ENCODE measurements around the gene ZNF664. TPM values are rescaled to one million over a fixed set of nuclear protein-coding genes. Genes with fewer than 3 reads are reported as not detected.

The ZNF664 gene
- total and polyA plus RNA-seq, 2 of the 4 experiments (the other 2 are of a cell fraction): 29.9 to 32.6 TPM

DNA sequence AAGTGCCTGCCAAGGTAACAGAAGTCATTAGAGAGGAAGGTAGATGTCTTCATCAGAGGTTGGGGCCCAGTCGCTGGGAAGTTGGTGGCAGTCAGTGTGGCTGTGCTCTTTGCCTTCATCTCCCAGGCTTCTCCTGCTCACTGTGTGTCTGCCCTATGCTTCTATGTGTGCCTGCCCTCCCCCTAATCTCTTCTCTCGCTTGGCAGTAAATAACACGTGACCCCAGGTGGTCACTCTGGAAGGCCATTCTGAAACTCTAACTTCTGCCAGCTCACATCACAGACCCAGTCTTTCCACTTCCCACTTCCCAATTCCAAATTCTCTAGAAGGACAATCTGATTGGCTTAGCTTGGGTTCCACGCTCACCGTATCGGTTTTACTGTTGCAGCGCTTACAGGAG lies 9.3 kb downstream of the ZNF664 start:
- Histone ChIP-seq H2BK20ac (ENCODE audit: low read depth, low read length) (no peak overlapping the region), H2AFZ (replicated peaks; ENCODE audit: low read length, poor library complexity) (no peak overlapping the region), H3K14ac (replicated peaks; ENCODE audit: low read depth, low read length) (no peak overlapping the region), H3K27me3 (ENCODE audit: control insufficient read depth, insufficient read depth, low read length) (no peaks in the 10 kb centered on the region), H3K18ac (ENCODE audit: low read depth, low read length) (no peak overlapping the region), H3K36me3 (ENCODE audit: control insufficient read depth, insufficient read depth, low read length) (peaks cover 8% of the 10 kb centered on the region), H4K5ac (ENCODE audit: low read depth, low read length) (no peak overlapping the region), H2AK9ac (replicated peaks; ENCODE audit: low read depth, low read length, poor library complexity) (no peak overlapping the region), H4K8ac (ENCODE audit: low read depth in 2 of 2, low read length in 2 of 2) (no peak overlapping the region), H3K4me2 (ENCODE audit: low read depth, low read length) (no peak overlapping the region), H3K4me3 (ENCODE audit: insufficient read depth, low read depth, low read length) (no peak overlapping the region), H3K9ac (ENCODE audit: low read depth, low read length) (no peak overlapping the region), H4K20me1 (ENCODE audit: insufficient read depth, low read length) (peaks cover 28% of the 10 kb centered on the region; the same call in 1 of the 2 replicates), H3K4me1 (ENCODE audit: control insufficient read depth, insufficient read depth, low read length) (no peaks in the 10 kb centered on the region; the same call in 1 of the 2 replicates), H3K56ac (ENCODE audit: extremely low read depth, insufficient read depth, low read length) (no peak overlapping the region), H2AK5ac (ENCODE audit: low read depth, low read length) (no peak overlapping the region), H3K9me1 (ENCODE audit: insufficient read depth, low read length) (no peaks in the 10 kb centered on the region), H2BK15ac (ENCODE audit: low read depth, low read length) (no peak overlapping the region), H3K23ac (ENCODE audit: low read depth, low read length) (no peak overlapping the region), H2BK5ac (ENCODE audit: low read depth, low read length, poor library complexity, severe bottlenecking) (no peak overlapping the region), H3K79me1 (ENCODE audit: low read depth in 1 of 2, low read length in 2 of 2) (peaks cover 25 to 46% of the 10 kb centered on the region in 2 experiments), H3K9me3 (ENCODE audit: control insufficient read depth, insufficient read depth, low read length) (no peaks in the 10 kb centered on the region), H3K4ac (ENCODE audit: low read depth, low read length) (no peak overlapping the region), H2BK120ac (ENCODE audit: low read depth, low read length) (no peak overlapping the region), H4K91ac (ENCODE audit: insufficient read depth, low read depth, low read length) (no peak overlapping the region), H3K27ac (ENCODE audit: insufficient read depth, low read length) (no peak overlapping the region)
- BruUV-seq (replicated peaks): no TSS peak
- TF ChIP-seq CEBPB (IDR thresholded peaks at IDR 0.05; ENCODE audit: low read depth, low read length) (no peak), FOS (IDR thresholded peaks at IDR 0.05; ENCODE audit: low read depth, low read length) (no peak)
- TF ChIP-seq, protein P1, sequence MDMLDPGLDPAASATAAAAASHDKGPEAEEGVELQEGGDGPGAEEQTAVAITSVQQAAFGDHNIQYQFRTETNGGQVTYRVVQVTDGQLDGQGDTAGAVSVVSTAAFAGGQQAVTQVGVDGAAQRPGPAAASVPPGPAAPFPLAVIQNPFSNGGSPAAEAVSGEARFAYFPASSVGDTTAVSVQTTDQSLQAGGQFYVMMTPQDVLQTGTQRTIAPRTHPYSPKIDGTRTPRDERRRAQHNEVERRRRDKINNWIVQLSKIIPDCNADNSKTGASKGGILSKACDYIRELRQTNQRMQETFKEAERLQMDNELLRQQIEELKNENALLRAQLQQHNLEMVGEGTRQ (IDR thresholded peaks at IDR 0.05; ENCODE audit: low read depth, low read length): no peak
- intact Hi-C loops (cut with micrococcal nuclease) (loop anchor here (5.0 to 10.0 kb wide), 3 partner anchors 75 to 317 kb away; partner anchors contain the start of gene ATP6V0A2), in situ Hi-C loops (cut with MboI; ENCODE audit: low sequenced_read_pairs) (no loop called here), dilution Hi-C loops (cut with HindIII; ENCODE audit: low sequenced_read_pairs, unreplicated experiment) (no loop called here)
- DNase-seq: no peak
- ChIA-PET CTCF (no interaction called here), POLR2A (ENCODE audit: unreplicated experiment) (no interaction called here)
- ATAC-seq (ENCODE audit: low read depth): no peak
- 92% methylated on average over 5 of the region's 7 CpGs; no CpG with 5 or more reads in 1 of the 2 experiments for WGBS, 2 experiments (ENCODE audit: extremely low coverage in 2 of 2, insufficient read length in 1 of 2)

Measured in IMR-90 (cell line).